IMR-90 (cell line): ENCODE results near the gene PPP1CA. TPM values are rescaled to one million over a fixed set of nuclear protein-coding genes. Genes with fewer than 3 reads are reported as not detected.
A peak's percentile ranks its signal among the peaks of the same experiment; 100 is the strongest.
"Not testable (repeated sequence)": the region's sequence is repeated elsewhere in the genome, so short reads cannot be mapped to it uniquely, and the experiment has no call there.

Source experiments
- ATAC-seq: fragments of 200-7000 bp; cut with Tn5 transposase; 2 replicates; pipeline ENCODE4 v1.9.1; 2020; ENCODE audit warnings: low read depth, mild to moderate bottlenecking, moderate library complexity
- BruUV-seq: library from RNA; stranded (reverse); fragments of 400-500 nt; replicated peaks from 2 replicates; lab custom pipeline; 2021; lab: Mats Ljungman, UMichigan
- CTCF ChIA-PET: fragments of 300-600 bp; formaldehyde crosslinking; extraction: SDS; loops from one replicate; lab custom pipeline; 2021; ENCODE audit warnings: antibody characterized with exemption; lab: Yijun Ruan, JAX
- POLR2A ChIA-PET: fragments of 300-600 bp; sonication (Branson Sonifier 250); formaldehyde crosslinking; loops from one replicate; lab custom pipeline; 2022; ENCODE audit warnings: antibody characterized with exemption; ENCODE audit not compliant: unreplicated experiment; lab: Charles Lee
- DNase-seq: peaks from one replicate; pipeline ENCODE4 v3.0.0; 2013
- H2AFZ ChIP-seq: replicated peaks from 2 replicates; pipeline ENCODE3; 2013; ENCODE audit warnings: low read length, mild to moderate bottlenecking; ENCODE audit not compliant: poor library complexity
- H2AK5ac ChIP-seq: 2 replicates; pipeline ENCODE4 v1.6.1; 2013; ENCODE audit warnings: low read depth, low read length, inconsistent platforms
- H2AK9ac ChIP-seq: replicated peaks from 2 replicates; pipeline ENCODE3; 2013; ENCODE audit warnings: mild to moderate bottlenecking, low read depth, low read length, moderate library complexity; ENCODE audit not compliant: poor library complexity
- H2BK120ac ChIP-seq: 2 replicates; pipeline ENCODE4 v1.6.1; 2013; ENCODE audit warnings: low read depth, low read length, inconsistent platforms
- H2BK15ac ChIP-seq: 3 replicates; pipeline ENCODE4 v1.6.1; 2013; ENCODE audit warnings: low read depth, low read length, inconsistent platforms
- H2BK20ac ChIP-seq: 2 replicates; pipeline ENCODE4 v1.6.1; 2013; ENCODE audit warnings: low read depth, mild to moderate bottlenecking, inconsistent platforms, low read length, moderate library complexity
- H2BK5ac ChIP-seq: 2 replicates; pipeline ENCODE4 v1.6.1; 2013; ENCODE audit warnings: mild to moderate bottlenecking, low read depth, low read length, inconsistent platforms; ENCODE audit not compliant: poor library complexity, severe bottlenecking
- H3K14ac ChIP-seq: replicated peaks from 2 replicates; pipeline ENCODE4 v1.6.1; 2013; ENCODE audit warnings: low read depth, low read length, inconsistent platforms
- H3K18ac ChIP-seq: 2 replicates; pipeline ENCODE4 v1.6.1; 2013; ENCODE audit warnings: low read depth, low read length, control low read depth
- H3K23ac ChIP-seq: 2 replicates; pipeline ENCODE4 v1.6.1; 2013; ENCODE audit warnings: low read depth, low read length, inconsistent platforms
- H3K27ac ChIP-seq: 2 replicates; pipeline ENCODE4 v1.5.1; 2013; ENCODE audit warnings: mild to moderate bottlenecking, control low read depth, low read length; ENCODE audit not compliant: insufficient read depth
- H3K27me3 ChIP-seq: 2 replicates; pipeline ENCODE4 v1.6.1; 2013; ENCODE audit warnings: low read length; ENCODE audit not compliant: control insufficient read depth, insufficient read depth
- H3K36me3 ChIP-seq: 2 replicates; pipeline ENCODE4 v1.6.1; 2013; ENCODE audit warnings: low read length, mixed read lengths; ENCODE audit not compliant: control insufficient read depth, insufficient read depth
- H3K4ac ChIP-seq: 2 replicates; pipeline ENCODE4 v1.6.1; 2013; ENCODE audit warnings: low read depth, low read length, inconsistent platforms
- H3K4me1 ChIP-seq: 2 replicates; pipeline ENCODE4 v1.6.1; 2013; ENCODE audit warnings: low read length, mixed read lengths; ENCODE audit not compliant: control insufficient read depth, insufficient read depth
- H3K4me2 ChIP-seq: 2 replicates; pipeline ENCODE4 v1.6.1; 2013; ENCODE audit warnings: low read depth, mild to moderate bottlenecking, control low read depth, low read length, moderate library complexity
- H3K4me3 ChIP-seq: 2 replicates; pipeline ENCODE4 v1.5.1; 2013; ENCODE audit warnings: low read depth, mild to moderate bottlenecking, control low read depth, low read length, moderate library complexity; ENCODE audit not compliant: insufficient read depth
- H3K56ac ChIP-seq: 2 replicates; pipeline ENCODE4 v1.6.1; 2013; ENCODE audit warnings: low read length, inconsistent platforms; ENCODE audit not compliant: insufficient read depth; ENCODE audit errors: extremely low read depth
- H3K79me1 ChIP-seq, 2 experiments: 2 replicates each; pipeline ENCODE4 v1.6.1; 2013; ENCODE audit warnings: low read length in 2 of 2, inconsistent platforms in 1 of 2, low read depth in 1 of 2
- H3K9ac ChIP-seq: 2 replicates; pipeline ENCODE4 v1.6.1; 2013; ENCODE audit warnings: low read depth, low read length, control low read depth
- H3K9me1 ChIP-seq: 2 replicates; pipeline ENCODE4 v1.6.1; 2013; ENCODE audit warnings: low read length, inconsistent platforms; ENCODE audit not compliant: insufficient read depth
- H3K9me3 ChIP-seq: 2 replicates; pipeline ENCODE4 v1.6.1; 2013; ENCODE audit warnings: low read length; ENCODE audit not compliant: control insufficient read depth, insufficient read depth
- H4K20me1 ChIP-seq: 2 replicates; pipeline ENCODE4 v1.6.1; 2013; ENCODE audit warnings: low read length, inconsistent platforms; ENCODE audit not compliant: insufficient read depth
- H4K5ac ChIP-seq: 2 replicates; pipeline ENCODE4 v1.6.1; 2013; ENCODE audit warnings: mild to moderate bottlenecking, low read depth, low read length, control low read depth
- H4K8ac ChIP-seq, 2 experiments: 2 replicates each; pipeline ENCODE4 v1.6.1; 2013; ENCODE audit warnings: low read depth in 2 of 2, low read length in 2 of 2, control low read depth in 1 of 2, inconsistent platforms in 1 of 2
- H4K91ac ChIP-seq: 2 replicates; pipeline ENCODE4 v1.6.1; 2013; ENCODE audit warnings: low read depth, low read length, inconsistent platforms; ENCODE audit not compliant: insufficient read depth
- CHD1 ChIP-seq: IDR thresholded peaks from 2 replicates; pipeline ENCODE4 v1.6.1; 2012; ENCODE audit warnings: low read depth, low read length, improper control_type of control experiment
- FOS ChIP-seq: fragments of 150-350 bp; IDR thresholded peaks from 2 replicates; pipeline ENCODE4 v1.6.1; 2016; ENCODE audit warnings: low read depth, low read length
- POLR2A ChIP-seq: IDR thresholded peaks from 2 replicates; pipeline ENCODE4 v1.6.1; 2012; ENCODE audit warnings: mild to moderate bottlenecking, low read depth, low read length
- RAD21 ChIP-seq: IDR thresholded peaks from 2 replicates; pipeline ENCODE4 v1.6.1; 2012; ENCODE audit warnings: low read length, improper control_type of control experiment
- WGBS, 2 experiments: methylation state at CpG; one replicate each; pipeline versions ENCODE4 v1.1.5 to v1.1.7; 2013; ENCODE audit warnings: missing lambda C conversion rate in 2 of 2; ENCODE audit not compliant: insufficient read length in 1 of 2; ENCODE audit errors: extremely low coverage in 2 of 2; 5-methylcytosine and 5-hydroxymethylcytosine counted together
- dilution Hi-C: fragments of 300-500 bp; cut with HindIII; formaldehyde crosslinking; loops from one replicate; pipeline ENCODE4 v1.14.3; 2018; ENCODE audit warnings: low sequenced_read_pairs; ENCODE audit not compliant: unreplicated experiment
- in situ Hi-C: fragments of 300-500 bp; cut with MboI; formaldehyde crosslinking; loops from 3 replicates; pipeline ENCODE4 v1.14.3; 2019; ENCODE audit warnings: low sequenced_read_pairs, inconsistent platforms, mixed read lengths
- intact Hi-C: fragments of 100-400 bp; cut with micrococcal nuclease; formaldehyde crosslinking; loops from 2 replicates; pipeline ENCODE4 v1.10.0; 2022
- polyA plus RNA-seq, 3 experiments: library from polyadenylated mRNA; depleted of rRNA; stranded (reverse); fragments of >200 nt; gene quantifications; 2 replicates each; pipeline ENCODE4 v1.2.3, GENCODE V29; 2012; ENCODE audit warnings: low replicate concordance in 1 of 3
- total RNA-seq: library from RNA; depleted of rRNA; stranded (reverse); fragments of >200 nt; gene quantifications from 2 replicates; pipeline ENCODE4 v1.2.3, GENCODE V29; 2012

The PPP1CA gene
- total and polyA plus RNA-seq, 2 of the 4 experiments (the other 2 are of a cell fraction), result 228 to 313 TPM

DNA sequence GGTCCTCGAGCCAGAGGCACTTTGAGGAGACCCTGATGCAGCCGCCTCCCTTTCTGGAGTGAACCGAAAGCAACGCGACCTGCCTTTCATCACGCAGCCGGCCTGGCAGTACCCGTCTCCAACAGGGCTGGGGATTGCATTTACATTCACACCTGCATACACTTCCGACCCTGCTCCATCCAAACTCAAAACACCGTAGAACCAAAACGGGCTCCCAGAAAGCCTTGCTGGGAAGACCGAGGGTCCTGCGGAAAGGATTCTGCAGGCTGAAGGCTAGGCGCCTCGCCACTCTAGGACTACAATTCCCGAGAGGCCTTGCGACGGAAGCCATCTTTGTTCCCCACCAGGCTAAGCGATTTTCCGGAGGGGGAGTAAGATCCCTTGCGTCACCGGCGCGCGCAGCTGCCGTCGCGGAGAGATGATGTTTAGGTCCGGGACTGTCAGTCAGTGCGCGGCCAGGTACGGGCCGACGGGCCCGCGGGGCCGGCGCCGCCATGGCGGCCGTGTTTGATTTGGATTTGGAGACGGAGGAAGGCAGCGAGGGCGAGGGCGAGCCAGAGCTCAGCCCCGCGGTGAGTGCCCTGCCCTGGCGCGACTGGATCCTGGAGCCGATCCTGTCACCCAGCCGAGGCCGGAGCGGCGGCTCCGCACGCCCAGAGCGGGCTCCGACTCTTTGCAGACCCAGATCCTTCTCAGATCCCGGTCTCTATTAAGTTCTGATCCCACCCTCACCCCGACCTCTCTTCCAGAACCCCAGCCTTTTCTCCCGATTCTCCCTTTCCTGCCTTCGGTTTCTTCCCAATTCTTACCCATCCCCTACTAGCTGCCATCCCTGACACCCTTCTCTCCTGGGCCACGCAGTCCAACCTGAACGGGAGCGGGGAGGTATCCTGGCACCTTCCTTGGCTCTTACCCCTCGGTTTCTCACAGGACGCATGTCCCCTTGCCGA is 26.7 kb upstream of the PPP1CA start, which contains the start of gene RPS6KB2 (continued):
- TF ChIP-seq RAD21 (peak; percentile 23; the same call in 1 of the 2 replicates), POLR2A (peak; percentile 83), FOS (peak; percentile 36; the same call in 1 of the 2 replicates), CHD1 (no peak)

DNA sequence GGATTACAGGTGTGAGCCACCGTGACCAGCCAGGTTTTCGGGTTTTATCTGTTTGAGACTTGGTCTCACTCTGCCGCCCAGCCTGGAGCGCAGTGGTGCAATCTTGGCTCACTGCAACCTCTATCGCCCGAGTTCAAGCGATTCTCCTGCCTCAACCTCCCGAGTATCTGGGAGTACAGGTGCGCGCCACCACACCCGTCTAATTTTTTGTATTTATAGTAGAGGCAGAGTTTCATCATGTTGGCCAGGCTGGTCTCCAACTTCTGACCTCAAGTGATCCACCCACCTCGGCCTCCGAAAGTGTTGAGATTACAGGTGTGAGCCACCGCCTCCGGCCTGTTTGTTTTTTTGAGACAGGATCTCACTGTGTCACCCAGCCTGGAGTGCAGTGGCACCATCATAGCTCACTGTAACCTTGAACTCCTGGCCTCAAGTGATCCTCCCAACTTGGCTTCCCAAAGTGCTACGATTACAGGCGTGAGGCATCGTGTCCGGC is 25.8 kb upstream of the PPP1CA start:
- peak overlapping the region; percentile 69 for H2BK120ac ChIP-seq
- peak overlapping the region; percentile 92 for H3K4ac ChIP-seq
- H3K23ac ChIP-seq, result peak overlapping the region; percentile 92
- peak overlapping the region; percentile 92; the same call in 1 of the 2 replicates for H3K56ac ChIP-seq
- in situ Hi-C loops, H3K9me1 ChIP-seq, H3K4me1 ChIP-seq, ATAC-seq, H3K18ac ChIP-seq, CTCF ChIA-PET, H4K20me1 ChIP-seq, H2BK20ac ChIP-seq, dilution Hi-C loops, BruUV-seq, H3K36me3 ChIP-seq, POLR2A ChIA-PET, intact Hi-C loops, DNase-seq, H3K9me3 ChIP-seq, H3K27me3 ChIP-seq: not testable (repeated sequence)
- H2AK9ac ChIP-seq, result peak overlapping the region; percentile 95
- peak overlapping the region; percentile 75 for H3K4me3 ChIP-seq
- H2BK15ac ChIP-seq, result peak overlapping the region; percentile 40; the same call in 1 of the 3 replicates
- peak overlapping the region; percentile 89 to 95 for H4K8ac ChIP-seq
- H4K91ac ChIP-seq, result peak overlapping the region; percentile 65
- peak overlapping the region; percentile 91 for H2AK5ac ChIP-seq
- peak overlapping the region; percentile 80 for H3K27ac ChIP-seq
- H3K9ac ChIP-seq, result peak overlapping the region; percentile 90
- peak overlapping the region; percentile 87 for H3K4me2 ChIP-seq
- peak overlapping the region; percentile 98 for H3K14ac ChIP-seq
- WGBS, 2 experiments, result 96% methylated on average over 9 of the region's 19 CpGs; no CpG with 5 or more reads in 1 of the 2 experiments
- H2BK5ac ChIP-seq, result peak overlapping the region; percentile 92
- peak overlapping the region; percentile 89 for H4K5ac ChIP-seq
- peaks cover 11 to 29% of the 10 kb centered on the region in 2 experiments for H3K79me1 ChIP-seq
- H2AFZ ChIP-seq, result peak overlapping the region; percentile 100
